Stimulated activated naive CD4-positive, alpha-beta T cell (primary cell): ENCODE data around the gene P2RX7.
"Not testable (repeated sequence)": the region's sequence is repeated elsewhere in the genome, so short reads cannot be mapped to it uniquely, and the experiment has no call there.

Experiments used
- DNase-seq, 6 experiments: peaks; one replicate each; lab custom pipeline; 2025; lab: John Stamatoyannopoulos, UW

Gene P2RX7

DNA sequence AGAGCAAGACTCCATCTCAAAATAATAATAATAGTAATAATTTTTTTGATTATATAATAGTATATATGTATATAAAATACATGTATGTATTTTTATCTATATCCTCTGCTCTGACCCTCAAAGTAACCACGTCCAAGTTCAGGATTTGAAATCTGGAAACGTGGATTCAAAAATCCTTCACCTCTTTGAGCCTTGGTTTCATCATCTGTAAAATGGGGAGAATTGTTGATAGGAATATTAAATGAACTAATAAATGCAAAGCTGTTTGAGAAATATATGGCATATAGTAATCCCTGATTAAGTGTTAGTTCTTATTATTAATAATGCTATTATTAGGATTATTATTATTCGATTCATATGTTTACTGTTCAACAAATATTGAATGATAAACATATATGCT lies 2.6 kb downstream of the P2RX7 start:
- no peak for DNase-seq

DNA sequence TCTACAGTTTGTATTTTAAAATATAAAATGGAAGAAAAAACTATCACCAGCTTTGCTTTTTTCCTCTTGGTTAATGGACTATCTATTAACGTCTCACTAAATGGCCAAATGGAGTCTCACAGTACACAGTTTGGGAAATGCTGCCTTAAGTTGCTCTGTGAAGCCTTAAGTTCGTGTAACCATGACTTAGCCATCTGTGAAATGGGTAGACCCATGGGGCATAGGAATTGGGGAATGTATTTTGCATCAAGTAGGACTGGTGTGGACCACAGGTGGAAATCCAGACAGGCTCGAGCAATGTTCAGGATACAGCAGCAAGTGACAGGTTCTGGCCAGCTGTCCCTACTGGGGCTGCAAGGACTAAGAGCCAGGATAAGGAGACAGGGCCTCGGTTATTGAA lies 4.8 kb downstream of the P2RX7 start:
- DNase-seq: no peak

DNA sequence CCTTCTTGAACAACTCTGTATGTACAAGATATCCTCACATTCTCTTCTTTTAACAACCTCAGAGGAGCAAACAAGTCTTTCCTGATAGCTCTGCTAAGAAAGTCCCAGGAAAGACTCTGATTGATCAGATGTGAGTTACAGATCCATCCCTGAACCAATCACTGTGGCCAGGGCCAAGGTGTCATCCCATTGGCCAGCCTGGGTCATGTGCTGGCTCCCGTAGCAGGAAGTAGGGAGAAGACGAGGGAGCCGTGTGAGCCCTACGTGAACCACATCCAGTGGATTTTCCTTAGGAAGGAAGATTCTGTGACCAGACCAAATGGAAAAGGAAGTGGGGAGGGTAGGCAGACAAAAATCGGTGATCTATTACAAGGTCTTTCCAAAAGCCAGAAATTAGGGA lies 5.6 kb downstream of the P2RX7 start:
- no peak for DNase-seq

DNA sequence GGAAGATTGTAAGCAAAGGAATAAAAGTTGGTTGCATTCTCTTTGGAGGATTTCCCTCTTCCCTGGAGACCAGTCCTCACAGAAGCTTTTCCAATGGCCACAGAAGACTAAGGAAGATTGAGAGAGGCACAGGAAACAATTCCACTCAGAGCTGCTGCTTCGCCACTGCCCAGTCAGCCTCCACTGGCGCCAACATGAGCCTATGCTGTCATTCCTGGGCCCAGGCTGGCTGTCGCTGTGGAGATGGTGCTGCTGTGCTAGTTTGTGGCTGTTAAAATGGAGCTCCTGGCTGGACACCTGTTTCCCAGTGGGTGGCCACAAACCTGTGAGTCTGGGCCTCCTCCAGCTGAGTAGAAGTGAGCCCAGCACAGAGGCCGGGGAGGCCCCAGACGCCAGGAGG lies 6.6 kb downstream of the P2RX7 start:
- DNase-seq: no peak

DNA sequence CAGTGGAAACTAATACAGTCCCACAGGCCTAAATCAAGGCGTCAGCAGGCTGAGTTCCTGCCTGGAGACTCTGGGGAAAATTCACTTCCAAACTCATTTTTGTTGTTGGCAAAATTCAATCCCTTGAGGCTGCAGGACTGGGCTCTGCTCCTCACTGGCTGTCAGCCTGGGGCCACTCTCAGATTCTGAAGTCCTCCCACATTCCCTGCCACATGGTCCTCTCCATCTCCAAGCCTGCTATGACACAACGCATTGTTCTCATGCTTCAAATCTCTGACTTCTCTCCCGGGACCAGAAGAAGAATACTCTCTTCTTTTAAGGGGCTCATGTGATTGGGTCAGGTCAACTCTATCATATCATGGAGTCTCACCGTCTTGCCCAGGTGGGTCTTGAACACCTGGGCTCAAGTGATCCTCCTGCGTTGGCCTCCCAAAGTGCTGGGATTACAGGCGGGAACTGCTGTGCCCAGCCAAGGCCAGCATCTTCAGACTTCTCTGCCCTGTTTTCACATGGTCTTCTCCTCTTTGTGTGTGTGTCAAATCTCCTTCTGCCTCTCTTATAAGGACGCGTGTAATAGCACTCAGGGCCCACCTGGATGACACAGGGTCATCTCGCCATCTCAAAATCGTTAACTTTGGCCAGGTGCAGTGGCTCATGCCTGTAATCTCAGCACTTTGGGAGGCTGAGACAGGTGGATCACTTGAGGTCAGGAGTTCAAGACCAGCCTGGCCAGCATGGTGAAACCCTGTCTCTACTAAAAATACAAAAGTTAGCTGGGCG lies 9.7 kb downstream of the P2RX7 start:
- DNase-seq: no peak

DNA sequence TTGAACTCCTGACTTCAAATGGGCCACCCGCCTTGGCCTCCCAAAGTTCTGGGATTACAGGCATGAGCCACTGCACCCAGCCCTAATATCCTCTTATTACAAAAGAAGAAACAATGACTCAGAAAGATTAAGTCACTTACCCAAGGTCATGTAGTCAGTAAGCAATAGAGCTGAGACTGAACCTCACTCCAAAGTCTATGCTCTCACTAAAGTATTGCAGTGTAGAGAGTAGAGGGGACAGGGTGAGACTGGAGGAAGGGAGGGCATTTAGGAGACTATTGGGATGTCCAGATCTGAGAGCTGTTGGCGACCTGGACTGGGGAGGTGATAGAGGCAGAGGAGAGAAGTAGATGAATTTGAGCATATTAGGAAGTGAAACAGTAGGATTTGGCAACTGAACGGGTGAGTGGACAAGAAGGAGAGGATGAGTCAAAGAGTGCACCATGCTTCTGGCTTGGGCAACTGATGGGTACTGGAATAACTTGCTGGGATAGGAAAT lies 11.8 kb downstream of the P2RX7 start:
- no peak for DNase-seq

DNA sequence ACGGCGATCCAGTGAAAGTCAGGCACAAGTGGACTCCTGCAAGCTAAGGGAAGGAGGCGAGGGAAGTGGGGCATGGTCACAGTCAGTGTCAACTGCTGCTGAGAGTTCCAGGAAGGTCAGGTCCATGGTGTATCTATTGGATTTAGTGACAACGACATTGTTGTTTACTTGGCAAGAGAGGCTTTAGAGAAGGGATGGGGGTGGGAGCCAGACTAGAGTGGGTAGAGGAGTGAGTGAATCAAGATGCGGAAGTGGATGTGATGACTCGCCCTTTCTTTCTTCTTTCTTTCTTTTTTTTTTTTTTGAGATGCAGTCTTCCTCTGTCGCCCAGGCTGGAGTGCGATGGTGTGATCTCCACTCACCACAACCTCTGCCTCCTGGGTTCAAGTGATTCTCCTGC lies 12.5 kb downstream of the P2RX7 start:
- no peak for DNase-seq

DNA sequence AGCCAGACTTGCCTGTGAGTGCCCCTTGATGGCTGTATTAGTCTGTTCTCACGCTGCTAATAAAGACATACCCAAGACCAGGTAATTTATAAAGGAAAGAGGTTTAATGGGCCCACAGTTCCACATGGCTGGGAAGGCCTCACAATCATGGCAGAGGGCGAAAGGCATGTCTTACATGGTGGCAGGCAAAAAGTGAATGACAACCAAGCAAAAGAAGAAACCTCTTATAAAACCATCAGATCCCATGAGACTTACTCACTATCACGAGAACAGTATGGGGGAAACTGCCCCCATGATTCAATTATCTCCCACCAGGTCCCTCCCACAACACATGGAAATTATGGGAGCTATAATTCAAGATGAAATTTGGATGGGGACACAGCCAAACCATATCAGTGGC lies 16.6 kb downstream of the P2RX7 start:
- not testable (repeated sequence) for DNase-seq

DNA sequence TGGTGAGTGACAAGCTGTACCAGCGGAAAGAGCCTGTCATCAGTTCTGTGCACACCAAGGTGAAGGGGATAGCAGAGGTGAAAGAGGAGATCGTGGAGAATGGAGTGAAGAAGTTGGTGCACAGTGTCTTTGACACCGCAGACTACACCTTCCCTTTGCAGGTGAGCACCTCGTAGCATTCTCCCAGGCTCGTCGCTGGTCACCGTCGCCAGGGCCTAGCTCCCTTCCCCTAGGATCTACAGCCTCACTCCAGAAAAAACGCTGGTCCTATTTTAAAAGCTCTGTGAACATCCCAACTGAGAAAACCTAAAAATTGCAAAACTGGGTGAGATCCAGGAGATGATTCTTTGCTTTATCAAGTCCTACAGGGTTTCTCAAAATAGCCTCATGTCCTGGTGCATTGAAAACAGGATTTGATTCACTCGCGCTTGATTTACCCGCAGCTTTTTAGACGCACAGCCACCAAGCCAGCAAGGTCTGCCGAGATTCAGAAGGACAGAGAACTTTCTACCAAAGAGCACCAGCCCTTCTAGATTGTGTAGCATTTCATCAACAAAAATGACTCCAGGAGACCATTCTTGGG lies 22.2 kb downstream of the P2RX7 start:
- no peak for DNase-seq

DNA sequence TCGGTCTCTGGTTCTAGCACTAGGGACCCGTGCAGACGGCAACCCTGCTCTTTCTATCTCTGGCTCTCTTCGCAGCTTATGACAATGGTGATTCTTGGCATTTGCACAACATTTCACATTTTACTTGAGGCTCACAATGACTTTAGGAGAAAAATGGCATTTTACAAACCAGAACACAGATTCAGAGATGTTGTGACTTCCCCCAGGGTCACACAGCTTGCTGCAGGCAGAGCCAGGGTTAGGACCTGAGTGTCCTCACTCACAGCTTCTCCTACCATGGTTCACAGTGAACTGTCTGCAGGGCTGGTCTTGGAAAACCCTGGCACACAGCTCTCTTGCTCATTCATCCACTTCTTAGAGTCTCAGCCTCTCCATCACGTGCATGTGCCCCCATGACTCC lies 23.7 kb downstream of the P2RX7 start:
- no peak for DNase-seq

DNA sequence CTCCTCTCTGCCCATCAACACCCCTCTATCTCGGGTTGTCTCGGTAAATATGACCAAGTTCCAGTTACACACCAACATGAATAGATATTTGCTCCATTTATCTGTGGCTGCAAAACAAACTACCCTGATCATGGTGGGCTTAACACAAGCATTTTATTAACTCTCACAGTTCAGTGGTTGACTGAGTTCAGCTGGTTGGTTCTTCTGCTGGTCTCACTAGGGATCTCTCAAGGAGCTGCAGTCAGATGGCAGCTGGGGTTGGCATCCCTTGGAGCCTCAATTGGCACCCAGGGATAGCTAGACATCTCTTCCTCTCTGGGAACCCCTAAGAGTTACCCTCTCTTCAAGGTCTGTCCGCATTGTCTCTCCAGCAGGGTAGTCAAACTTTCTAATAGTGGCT lies 25.4 kb downstream of the P2RX7 start:
- no peak for DNase-seq

DNA sequence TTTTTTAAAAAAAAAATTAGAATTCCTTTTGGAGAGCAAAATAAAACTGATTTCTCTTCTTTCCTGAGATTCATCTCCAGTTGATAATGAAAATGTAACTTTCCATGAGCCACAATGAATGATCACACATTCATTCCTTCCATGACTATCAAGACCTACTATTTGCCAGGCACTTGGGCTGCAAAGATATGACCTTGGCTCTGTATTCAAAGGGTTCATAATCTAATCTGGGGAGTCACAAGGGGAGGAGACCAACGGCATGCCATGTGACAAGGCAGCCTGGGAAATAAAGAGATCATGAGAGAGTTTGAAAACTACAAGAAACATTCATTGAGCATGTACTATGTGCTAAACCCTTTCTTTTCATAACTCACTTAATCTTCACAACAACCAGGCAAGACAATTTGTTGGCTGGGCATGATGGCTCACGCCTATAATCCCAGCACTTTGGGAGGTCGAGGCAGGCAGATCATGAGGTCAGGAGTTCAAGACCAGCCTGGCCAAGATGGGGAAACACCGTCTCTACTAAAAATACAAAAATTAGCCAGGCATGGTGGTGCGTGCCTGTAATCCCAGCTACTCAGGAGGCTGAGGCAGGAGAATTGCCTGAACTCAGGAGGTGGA lies 26.2 kb downstream of the P2RX7 start:
- not testable (repeated sequence) for DNase-seq

DNA sequence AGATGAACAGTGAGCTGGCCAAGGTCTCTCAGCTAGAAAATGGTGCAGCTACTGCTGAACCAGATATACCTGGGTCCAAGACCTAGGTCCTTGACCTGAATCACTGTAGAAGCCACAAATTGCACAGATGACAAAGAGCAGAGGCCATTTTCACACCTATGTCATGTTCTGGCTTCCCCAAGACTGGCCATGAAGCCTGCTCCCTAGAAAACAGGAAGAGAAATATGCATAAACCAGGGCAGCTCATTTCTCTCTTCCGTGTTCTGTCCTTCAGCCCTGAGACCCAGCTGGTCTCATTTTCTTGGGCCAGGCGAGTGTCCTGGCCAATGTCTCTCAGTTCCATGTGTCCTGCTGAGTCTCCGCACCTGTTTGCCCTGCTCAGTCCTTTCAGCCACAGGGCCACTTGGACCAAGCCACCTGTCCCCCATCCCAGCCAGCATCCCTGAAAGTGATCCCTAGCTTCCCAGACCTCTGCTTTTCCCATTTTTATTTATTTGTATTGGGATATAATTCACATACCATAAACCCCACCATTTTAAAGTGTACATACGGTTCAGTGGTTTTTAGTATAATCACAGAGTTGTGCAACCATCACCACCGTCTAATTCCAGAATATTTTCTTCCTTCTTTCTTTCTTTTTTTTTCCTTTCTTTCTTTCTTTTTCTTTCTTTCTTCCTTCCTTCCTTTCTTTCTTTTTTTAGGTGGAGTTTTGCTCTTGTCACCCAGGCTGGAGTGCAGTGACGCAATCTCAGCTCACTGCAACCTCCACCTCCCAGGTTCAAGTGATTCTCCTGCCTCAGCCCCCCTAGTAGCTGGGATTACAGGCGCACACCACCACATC lies 27.0 kb downstream of the P2RX7 start:
- no peak for DNase-seq

DNA sequence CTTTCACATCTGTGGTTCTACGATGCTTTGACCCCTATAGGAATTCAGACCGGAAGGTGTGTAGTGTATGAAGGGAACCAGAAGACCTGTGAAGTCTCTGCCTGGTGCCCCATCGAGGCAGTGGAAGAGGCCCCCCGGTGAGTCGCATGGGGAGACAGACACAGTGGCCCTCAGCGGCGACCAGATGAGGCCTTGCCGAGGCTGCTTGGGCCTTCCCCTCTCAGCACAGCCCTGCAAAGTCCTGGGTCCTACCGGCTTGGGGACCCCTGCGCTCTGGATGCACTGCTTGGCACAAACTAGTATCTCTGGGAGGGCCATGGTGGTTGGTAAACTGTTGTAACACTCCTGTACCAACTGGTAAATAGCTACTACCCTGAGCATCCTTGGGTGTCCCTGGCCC lies 29.7 kb downstream of the P2RX7 start:
- DNase-seq: no peak

DNA sequence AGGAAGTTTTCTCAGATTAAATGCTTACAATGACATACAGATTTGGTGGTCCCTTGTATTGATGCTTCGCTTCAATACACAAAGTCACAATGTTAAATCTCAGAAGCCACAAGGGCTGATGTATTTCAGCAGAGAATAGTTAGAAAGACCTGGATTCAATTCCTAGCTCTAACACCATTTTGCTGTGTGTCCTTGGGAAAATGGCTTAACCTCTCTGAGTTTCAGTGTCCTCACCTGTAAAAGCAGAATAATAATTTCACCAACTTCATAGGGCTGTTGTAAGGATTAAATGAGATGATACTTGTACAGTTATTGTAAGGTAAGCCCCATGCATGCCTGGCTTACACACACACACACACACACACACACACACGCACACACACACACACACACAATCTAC lies 30.3 kb downstream of the P2RX7 start:
- DNase-seq: no peak

DNA sequence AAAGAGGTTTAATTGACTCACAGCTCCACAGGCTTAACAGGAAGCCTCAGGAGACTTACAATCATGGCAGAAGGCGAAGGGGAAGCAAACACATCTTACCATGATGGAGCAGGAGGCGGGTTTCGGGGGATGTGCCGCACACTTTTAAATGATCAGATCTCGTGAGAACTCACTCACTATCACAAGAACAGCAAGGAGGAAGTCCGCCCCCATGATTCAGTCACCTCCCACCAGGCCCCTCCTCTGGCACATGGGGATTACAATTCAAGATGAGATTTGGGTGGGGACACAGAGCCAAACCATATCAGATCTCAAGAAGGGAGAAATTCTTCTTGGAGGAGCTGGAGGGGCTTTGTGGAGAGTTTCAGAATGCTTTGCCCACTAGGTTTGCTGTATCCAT lies 32.2 kb downstream of the P2RX7 start:
- not testable (repeated sequence) for DNase-seq

DNA sequence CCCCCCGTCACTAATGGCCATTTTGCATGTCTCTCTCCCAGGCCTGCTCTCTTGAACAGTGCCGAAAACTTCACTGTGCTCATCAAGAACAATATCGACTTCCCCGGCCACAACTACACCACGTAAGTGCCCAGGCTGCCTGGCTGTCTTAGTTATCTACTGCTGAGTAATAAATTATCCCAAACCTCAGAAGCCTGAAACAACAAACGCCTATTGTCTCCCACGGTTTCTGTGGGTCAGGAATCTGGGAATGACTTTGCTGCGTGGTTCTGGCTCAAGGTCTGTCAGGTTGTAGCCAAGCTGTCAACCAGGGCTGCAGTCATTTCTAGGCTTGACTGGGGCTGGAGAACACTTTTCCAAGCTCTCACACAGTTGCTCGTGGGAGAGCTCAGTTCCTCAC lies 32.6 kb downstream of the P2RX7 start:
- DNase-seq: no peak

DNA sequence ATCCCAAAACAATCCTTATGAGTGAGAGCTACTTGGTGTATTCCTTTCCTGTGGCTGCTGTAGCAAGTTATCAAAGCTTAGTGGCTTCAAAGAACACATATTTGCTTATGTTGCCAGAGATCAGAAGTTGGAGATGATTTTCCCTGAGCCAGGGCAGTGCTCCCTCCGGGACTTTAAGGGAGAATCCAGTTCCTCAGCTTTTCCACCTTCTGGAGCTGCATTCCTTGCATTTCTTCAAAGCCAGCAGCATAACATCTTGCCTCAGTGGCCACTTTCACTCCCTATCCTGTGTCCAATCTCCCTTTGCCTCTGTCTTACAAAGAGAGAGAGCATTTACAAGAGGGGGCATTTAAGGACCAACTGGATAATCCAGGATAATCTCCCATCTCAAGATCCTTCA lies 33.7 kb downstream of the P2RX7 start:
- no peak for DNase-seq

DNA sequence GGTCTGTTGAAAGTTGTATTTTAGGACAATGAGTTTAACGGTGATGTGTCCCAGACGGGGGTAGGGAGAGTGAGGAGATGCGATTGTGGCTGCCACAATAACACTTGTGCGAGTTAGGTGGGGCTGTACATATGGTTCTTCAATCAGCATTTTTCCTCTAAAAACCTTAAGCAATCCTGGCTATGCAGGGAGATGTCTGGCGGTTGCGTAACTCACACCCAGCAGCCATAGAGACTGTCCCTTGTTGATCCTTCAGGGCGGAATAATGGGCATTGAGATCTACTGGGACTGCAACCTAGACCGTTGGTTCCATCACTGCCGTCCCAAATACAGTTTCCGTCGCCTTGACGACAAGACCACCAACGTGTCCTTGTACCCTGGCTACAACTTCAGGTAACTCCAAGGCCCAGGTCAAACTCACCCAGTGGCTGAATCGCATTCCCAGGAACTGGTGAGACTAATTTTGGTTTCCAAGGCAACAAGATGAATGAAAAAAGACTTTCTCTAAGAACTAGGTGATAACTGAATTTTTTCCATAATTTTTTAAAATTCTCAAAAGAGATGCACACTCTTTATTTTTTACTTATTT lies 34.6 kb downstream of the P2RX7 start:
- no peak for DNase-seq

DNA sequence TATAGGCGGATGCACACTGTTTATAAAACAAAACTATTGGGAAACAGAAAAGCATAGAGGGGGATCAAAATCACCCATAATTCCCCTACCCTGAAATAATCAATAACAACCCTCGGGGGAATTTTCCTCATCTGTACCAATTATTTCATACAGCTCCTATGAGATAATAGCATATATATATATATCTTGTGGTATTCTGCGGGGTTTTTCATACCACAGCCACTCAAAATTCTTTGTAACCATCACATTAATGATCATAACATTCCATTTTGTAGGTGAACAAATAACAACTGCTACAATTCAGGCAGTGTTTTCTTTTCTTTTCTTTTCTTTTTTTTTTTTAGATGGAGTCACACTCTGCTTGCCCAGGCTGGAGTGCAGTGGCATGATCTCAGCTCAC lies 35.3 kb downstream of the P2RX7 start:
- DNase-seq: no peak

DNA sequence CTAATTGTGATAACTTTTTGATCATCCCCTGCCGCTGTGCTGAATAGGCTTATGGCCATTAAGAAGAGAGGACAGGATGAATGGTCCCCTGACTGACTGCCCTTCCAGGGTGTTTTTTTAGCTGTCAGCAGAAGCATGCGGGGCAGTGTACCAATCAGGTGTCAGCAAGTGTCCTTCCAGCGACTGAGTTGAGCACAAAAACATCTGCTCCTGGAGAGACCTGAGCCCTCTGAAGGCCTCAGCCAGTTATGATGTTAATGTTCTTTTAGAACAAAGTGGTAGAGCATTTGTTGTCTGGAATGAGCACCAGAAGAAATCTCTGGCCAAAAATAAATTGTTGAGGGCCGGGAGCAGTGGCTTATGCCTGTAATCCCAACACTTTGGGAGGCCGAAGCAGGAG lies 37.5 kb downstream of the P2RX7 start:
- no peak for DNase-seq

DNA sequence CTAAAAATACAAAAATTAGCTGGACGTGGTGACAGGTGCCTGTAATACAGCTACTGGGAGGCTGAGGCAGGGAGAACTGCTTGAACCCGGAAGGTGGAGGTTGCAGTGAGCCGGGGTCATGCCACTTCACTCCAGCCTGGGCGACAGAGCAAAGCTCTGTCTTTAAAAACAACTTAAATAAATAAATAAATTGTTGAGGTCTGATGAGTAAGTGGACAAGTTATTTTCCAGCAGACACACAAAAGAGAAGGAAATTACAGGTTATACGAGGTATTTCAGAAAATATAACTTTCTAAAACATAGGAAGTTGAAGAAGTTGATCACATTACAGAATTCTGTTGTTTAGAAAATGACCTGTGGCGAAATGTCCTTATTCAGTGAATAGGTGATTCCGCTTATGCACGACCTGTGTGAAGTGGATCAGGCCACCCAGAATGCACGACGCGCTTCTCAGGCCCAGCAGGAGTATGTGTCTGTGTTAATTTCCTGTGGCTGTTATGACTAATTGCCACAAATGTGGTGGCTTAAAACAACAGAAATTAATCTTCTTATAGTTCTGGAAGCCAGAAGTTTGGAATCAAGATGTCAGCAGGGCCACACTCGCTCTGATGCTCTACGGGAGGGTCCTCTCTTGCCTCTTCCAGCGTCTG lies 38.1 kb downstream of the P2RX7 start:
- no peak for DNase-seq
